Hematopoietic multipotent progenitor cell (in vitro differentiated cells): Measurements from ENCODE around the gene MYO18A. TPM values are rescaled to one million over a fixed set of nuclear protein-coding genes. Genes with fewer than 3 reads are reported as not detected.

Experiments used
- DNase-seq, 3 donors: peaks; one replicate each; pipeline ENCODE4 v3.0.0-alpha.2; 2011 to 2015; ENCODE audit warnings: low read depth in 2 of 3, low spot score in 2 of 3
- total RNA-seq: library from RNA; depleted of rRNA; stranded (reverse); fragments of >200 nt; gene quantifications from one replicate; pipeline ENCODE4 v1.2.3, GENCODE V29; 2012

The MYO18A gene
- total RNA-seq, 1 donor = 370 TPM

DNA sequence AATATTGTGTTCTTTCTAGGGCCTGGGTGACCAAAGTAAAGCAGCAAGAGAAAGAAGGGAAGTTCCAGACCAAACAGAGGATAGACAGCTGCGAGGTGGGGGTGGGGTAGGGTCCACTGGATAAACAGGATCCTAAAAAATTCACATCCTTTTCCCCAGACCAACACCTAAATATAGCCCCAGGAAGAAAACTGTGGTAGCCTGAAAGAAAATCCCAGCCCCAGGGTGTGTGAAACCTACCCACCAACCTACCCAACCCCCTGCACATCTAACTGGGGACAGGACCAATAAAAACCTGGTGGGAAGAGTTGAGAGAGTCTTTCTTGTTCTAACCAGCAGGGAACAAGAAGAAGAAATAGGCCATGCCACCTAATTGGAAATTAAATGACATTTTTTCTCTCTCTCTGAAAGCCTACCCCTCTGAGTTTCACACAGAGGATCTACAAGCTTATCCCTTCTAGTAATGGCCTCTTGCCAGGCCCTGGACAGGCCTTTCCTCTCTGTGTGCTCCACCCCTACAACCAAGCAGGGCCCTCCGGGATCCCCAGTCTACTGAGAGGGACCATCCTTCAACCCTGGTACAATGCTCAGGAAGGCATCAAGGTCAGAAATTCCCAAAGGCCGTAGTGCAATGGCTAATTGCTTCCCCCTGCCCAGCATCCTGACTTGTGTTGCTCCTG, 12.0 kb downstream of the MYO18A start:
- no peak for DNase-seq

DNA sequence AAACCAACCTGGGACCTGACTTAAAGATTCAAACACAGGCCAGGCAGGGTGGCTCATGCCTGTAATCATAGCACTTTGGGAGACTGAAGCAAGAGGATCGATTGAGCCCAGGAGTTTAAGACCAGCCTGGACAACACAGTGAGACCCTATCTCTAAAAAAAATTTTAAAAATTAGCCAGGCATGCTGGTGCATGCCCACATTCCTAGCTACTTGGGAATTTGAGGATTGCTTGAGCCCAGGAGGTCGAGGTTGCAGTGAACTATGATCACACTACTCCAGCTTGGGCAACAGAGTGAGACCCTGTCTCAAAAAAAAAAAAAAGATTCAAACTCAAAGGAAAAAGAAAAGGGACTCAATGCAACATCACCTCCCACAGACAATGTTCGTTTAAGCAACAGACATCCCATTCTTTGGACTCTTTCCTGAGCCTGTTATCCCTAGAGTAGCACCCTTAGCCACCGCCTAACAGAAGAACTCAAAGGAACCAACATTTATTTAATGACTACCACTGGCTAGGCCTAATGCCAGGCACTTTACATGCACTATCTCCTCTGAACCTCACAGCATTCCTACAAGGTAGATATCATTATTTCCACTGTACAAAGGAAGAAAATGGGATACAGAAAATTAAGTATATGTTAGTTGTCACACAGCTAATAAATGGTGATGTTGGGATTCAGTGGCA, 12.7 kb downstream of the MYO18A start:
- DNase-seq = no peak

DNA sequence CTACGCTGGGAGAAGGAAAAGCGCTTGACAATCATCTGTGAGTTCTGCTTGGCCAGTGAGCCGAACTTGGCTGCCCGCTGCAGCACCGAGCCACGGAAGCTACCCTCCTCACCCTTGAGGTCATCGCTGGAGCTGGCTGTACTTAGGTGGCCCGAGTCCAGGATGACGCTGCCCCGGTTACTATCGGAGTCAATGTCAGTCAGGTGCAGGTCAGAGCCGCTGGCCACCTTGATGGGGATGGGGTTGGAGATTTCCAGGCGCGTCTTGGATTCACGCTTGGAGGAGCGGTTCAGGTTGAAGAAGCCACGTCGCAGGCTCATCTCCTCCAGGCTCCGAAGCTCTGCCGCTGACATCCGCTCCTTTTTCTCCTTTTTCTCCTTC, 13.7 kb downstream of the MYO18A start:
- DNase-seq = no peak

DNA sequence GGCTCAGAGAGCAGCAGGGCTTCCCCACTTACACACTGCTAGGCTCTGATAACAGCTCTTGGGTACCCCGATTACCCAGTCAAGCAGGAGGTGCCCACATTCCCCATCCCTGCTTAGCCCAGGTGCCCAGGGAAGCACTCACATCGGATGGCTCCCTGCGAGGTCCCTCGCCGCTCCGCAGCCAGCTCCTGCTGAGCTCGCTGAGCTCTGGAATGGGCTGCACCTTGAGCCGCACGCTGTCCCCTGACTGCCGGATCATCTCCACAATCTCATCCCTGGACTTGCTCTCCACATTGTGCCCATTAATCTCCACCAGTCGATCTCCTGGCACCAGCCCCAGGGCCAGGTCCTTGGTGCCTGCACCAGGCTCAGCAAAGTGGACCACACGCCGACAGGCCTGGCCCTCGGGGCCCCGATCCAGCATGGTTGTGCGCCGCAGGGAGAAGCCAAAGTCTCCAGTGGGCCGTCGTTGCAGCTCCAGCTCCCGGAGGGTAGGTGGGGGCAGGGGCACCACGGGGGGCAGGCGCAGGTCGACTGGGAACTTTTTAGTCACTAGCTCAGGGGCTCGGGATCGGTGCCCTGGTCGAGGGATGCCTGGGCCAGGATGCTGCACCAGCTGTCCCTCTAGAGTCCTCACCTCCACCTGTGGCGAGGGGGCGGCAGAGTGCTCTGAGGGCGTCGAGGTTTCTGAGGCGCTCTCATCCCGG, 14.2 kb downstream of the MYO18A start:
- DNase-seq = no peak

DNA sequence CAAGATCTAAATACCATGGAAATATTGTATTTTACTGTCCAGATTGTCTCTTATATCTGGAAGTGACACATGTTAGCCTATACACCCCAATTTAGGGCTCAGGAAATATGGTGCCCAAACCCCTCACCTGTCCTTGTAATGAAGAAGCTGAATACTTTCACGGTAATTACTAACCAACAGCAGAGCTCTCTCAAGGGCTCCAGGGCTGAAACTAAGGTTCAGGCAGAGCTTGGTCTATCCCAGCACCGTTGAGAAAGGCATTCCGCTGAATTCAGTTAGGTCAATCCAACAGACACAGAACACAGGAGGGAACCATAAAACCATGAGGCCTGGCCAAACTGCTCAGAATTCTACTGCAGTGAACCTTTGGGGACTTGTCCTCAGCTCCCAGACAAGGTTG, 14.9 kb downstream of the MYO18A start:
- no peak for DNase-seq

DNA sequence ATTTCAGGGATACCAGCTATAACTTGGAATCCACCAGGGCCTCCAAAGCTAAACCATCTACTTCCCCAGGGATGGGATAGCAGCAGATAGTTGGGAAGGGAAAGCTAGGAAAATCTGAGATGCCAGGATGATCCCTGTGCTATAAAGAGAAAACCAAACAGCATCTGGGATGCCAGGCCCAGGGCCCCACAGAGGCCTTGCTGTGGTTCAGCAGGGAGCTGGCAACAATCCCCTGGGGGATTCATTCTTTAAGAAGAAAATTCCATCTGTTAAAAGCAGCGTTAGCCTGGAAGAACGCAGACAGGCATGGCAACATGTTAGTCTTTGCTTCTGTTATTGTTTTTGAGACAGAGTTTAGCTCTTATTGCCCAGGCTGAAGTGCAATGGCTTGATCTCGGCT, 16.6 kb downstream of the MYO18A start:
- no peak for DNase-seq

DNA sequence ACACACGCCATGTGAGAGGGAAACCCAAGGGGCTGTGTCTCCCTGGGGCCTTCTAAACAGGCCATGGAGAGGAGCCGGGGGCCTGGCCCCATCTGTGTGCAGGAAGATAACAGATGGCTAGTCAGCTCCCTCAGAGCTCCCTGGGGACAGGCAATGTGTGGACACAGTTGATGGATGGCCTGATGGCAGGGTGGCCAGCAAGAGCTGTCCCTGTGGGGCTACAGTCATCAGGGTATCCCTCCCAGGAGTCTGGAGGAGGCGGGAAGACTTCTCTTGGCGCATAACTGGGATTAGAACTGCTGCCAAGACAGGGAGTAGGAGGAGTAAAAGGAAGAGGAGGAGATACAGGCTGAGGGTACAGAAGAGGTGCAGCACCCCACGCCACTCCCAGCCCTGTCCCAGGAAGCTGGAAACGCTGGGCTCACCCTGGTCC, 17.3 kb downstream of the MYO18A start:
- DNase-seq = no peak

DNA sequence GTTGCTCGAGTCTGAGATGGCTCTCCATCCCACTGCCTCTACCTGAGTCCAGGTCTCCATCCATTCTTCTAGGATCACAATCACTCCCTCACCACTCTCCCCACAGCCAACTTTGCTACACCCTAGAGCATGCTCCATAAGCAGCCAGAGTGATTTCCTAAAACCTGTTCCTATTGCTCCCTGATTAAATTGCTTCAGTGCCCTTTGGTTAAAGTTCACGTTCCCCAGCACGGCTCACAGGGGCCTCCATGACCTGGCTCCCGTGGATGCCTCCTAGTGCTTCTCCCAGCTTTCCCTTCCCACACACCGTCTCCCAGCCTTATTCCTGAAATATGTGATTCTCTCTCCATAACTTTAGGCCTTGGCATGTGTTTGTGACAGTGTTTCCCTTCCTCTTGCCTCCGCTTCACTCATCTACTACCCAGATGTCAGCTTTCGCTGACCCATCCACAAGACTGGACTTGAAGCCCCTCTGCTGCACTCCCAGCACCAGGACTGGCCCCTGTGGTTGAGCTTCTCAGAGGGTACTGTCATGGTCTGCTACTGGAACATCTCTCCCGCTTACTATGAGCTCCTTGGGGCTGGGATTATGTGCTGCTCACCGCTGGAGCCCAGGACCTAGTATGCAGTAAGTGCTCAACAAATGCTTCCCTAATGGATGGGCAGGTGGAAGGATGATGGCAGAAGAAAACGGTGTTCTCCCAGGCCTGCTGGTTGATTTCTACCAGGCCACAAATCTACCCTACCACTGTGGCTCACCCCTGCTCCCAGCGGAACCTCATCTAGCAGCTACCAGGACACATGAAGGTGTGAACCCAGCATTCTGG, 17.9 kb downstream of the MYO18A start:
- DNase-seq = no peak

DNA sequence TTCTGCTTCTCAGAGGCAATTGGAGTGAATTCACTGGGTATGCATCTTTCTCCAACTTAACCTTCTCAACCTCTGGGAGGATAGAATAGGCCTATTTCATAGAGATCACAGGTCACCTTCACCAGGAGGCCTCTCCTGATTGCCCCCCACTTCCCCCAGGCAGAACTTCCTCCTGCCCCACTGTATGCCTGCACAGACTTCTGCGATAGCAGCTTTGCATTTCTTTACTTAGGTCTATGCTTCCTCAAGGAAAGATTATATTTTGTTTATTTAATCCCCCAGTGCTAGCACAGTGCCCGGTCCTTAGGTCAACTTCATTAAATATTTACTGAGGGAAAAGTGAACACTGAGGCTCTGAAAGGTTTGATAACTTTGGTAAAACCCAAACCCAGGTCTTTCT, 19.9 kb downstream of the MYO18A start:
- no peak for DNase-seq

DNA sequence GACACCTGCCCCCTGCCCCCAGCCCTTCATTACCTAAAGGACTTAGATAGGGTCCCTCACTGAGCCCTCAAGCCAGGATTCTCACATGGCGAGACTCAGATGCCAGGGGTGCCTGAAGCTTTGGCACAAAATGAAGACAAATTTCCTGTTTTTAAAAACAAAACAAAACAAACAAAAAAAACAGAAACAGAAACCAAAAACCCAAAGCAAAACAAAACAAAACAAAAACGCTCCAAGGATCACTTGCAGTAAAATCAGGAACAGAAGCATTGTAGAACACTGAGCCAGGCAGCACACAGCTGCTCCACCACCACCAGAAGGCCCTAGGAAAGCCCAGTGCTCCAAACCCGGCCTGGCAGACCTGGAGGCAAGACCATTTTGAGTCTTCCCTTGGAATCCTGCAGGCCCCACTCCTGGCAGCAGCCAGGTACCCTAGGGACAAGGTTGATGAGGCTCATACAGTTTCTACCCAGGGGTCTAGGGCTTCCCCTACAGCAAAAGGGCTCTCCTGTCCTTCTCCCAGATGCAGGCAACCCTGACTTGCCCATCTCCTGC, 20.8 kb downstream of the MYO18A start:
- DNase-seq = no peak

DNA sequence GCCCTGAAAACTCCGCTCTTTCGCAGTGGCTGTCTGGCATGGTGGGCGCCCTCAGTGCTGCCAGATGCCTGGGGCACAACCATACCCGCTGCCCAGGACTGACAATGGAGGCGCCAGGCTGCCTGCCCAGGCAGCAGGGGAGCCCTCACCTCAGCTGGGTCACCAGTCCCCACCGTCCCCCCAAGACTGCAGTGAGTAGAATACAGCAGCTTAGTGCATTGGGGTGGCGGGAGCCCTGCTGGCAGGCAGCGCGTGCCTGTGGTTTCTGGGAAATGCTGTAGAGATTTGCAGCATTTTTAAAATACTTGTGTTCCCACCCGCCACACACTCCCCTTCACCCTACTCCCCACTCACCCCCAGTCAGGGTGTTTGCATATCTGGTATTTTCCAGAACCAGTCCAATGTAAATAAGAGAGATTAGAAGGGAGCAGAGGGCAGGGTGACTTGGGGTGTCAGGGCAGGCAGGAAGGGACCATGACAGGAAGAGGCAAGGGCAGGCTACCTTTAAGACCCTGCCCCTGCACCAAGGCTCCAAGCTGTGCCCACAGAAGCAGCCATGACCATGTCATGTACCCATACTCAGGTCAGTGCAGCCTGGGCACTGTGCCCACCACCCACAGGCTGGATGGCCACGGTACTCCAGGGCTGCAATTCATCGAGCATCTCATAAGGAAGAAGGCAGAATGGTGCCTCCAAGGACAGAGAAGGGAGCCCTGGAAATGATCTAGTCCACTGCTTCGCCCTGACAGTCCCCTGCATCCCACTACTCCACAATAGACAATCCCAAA, 21.5 kb downstream of the MYO18A start:
- no peak for DNase-seq

DNA sequence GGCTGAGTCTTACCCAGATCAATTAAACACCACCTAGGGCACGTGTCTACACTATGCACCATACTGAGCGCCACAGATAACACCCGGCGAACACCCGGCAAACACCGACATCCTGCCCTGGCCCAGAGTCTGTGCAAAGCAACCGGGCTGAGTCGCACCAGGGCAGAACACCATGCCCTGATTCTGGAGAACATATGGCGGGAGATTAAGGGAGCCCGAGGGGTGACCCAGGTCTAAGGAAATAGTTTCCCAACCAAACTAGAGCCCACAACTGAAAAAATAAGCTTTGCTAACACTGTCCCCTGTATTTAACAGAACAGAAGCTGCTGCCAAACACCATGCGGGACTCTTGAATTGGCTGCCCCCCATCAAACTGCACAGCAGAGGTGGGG, 22.1 kb downstream of the MYO18A start:
- DNase-seq = no peak

DNA sequence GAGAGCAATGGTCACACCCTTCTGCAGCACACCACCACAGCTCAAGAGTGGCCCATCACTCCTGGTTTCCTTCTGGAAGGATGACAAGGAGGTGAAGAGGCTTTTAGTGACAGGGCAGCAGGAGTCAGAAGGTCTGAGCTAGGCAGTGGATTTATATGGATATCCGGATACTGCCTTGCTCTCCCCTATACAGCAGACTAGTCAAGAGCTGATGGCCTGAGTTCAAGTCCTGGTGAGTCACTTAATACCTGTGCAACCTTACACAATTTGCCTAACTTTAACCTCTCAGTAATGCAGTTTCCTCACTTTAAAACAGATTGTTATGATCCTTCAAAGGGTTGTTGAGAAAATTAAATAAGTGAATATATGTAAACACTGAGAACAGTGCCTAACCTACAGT, 22.9 kb downstream of the MYO18A start:
- no peak for DNase-seq

DNA sequence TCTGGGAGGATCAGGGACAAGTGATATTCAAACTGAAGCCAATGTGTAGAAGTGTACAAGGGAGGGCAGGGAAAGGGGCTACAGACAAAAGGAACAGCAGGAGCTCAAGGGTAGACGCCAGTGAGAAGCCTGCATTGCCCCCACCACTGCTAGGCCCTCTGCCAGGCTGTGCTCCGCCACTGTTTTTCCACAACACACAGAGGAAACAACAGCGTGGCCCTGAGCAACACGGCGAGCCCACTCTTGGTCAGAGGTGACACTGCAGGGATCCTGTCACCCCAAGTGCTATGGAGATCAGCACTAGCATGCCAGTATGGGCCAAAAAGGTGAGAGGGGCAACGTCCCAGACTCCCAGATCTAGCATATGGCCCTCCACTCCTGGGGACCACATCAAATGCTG, 23.4 kb downstream of the MYO18A start:
- DNase-seq = no peak

DNA sequence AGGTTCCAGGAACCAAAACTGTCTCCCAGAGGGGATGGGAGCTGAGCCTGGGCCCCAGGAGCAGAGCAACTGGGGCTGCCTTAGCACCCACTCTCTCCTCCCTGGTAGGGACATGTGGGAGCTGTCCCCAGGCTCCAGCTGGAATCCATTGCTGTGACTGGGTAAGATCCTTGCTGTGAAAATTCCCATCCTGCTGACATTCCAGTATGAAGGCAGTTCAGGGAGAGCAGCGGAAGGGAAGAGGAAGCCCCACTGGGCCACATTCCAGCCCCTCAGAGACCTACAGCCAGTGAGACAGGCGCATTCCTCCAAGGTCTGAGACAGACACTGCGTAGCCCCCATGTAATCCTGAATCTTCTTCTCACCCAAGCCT, 24.2 kb downstream of the MYO18A start:
- no peak for DNase-seq

DNA sequence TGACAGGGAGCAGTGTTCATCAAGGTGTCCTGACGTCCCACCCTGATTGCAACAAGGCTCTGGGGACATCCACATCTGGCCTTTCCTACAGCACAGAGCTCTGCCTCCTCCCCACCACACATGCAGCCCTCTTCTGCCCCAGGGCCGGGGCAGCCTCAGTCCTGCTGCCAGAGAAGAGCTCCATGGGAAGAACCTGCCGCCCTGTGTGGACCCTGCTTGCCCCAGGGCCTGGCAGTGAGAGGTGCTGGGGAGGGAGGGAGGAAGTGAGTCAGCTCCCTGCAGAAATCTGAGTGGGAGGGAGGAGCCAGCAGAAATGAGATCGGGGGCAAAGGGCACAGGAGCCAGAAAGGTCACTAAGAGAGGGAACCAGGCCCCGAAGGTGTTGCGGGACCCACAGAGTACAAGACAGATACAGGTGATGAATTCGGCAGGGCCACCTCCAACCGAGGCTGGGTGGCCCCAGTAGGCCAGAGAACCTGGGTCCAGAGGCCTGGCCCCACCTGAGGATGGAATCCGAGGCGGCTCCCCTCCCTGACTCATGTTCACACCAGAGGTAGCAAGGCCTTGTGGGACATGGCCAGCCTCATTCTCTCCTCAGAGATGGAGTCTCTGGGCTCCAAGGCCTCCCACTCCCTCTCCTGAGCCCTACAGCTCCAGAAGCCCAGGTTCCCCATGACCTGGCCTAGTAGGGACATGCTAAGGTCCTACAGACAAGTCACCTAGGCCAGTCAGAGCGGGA, 24.8 kb downstream of the MYO18A start:
- DNase-seq = peak in 1 of 3 donors; percentile 32

DNA sequence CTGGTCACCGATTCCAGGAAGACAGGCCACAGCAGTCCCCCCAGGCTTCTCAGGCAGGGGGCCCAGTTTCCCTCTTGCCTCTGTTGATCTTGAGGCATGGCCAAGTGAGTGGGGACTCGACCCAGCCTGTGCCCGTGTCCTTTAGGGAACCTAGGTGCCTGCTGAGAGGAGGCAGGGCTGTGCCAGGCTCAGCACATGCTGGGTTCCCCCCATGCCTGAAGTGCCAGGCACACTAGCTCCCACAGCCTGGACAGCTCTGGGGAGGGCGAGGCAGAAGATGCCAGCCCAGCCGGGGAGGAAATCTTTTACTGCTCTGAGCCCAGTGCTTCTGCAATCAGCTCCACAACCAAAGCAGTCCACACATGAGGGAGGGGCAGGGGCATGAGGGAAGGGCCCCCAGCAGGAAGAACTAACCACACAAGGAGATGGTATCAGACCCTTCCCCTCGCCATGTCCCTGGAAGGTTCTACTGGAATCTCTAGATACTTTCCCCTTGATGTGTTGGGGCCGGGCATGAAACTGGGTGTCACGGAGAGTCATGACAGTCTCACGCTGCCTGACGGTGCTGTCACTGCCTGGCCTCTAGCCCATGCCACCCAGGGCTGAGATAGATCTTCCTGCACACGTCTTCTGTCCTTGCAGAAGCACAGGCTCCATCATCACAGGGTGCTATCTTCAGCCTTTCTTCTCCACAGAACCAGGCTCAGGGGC, 25.5 kb downstream of the MYO18A start:
- DNase-seq = peak in 1 of 3 donors; percentile 40

DNA sequence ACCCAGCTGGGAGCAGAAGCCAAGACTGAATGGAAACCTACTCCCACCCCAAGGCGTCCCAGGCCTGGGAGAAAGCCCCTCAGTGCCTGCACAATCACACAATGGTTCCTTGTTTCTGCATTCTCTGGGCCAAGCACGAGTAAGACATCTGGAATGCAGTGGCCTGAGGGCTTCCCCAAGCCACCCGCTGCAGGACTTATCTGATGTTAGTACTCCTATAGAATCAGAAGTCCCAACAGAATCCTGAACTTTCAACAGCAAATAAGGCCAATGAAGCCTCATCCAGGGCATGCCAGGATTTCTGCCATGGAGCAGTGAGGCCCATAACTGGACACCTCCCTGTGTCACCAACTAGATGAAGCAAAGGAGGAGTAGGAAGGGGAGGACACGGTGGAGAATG, 28.6 kb downstream of the MYO18A start:
- no peak for DNase-seq

DNA sequence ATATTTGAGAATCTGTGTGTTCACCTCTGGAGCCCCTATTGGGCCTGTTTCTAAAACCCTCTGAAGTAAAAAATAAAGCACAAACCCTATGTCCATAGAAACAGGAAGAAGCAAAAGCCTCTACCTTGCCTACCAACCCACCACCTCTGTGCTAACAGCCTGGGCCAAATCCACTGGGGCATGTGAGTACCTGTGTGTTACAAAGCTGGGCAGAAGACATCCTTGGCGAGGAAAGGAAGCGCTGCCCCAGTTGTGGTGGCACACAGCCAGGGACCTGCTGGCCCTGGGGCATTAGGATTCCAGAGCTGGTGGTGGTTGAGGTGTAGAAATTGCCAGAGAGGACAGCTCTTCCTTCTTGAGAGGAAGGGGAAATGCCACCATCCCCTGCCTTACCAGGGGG, 30.0 kb downstream of the MYO18A start:
- DNase-seq = no peak
